ENCODE data around the gene KRT2. TPM values are rescaled to one million over a fixed set of nuclear protein-coding genes. Genes with fewer than 3 reads are reported as not detected.

The KRT2 gene
- total RNA-seq, 2 donors from 2014 or later, result not detected

DNA sequence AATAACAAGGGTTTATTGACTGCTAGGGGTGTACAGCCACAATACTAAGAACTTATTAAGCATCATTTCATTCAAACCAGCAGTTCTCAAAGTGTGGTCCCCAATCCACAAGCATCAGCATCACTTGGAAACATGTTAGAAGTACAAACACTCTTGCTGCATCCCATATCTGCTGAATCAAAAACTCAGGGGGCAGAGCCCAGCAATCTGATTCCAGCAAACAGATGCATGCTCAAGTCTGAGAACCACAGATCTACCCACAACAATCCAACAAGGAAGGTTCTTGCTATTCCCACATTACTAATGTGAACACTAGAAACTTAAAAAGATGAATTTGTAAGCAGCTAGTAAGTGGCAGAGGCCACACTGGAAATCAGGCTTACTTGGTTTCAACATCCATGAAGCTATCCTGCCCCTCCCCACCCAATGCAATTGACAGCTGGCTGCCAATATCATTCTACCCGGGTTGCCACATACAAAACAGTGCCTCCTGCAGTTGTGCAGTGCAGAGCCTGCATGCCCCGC, 45.1 kb upstream of the KRT2 start:
- intact Hi-C loops (cut with DNase I), result no loop called here
- no peak overlapping the region for H3K4me3 ChIP-seq

GRCh38 chr12:52696588-52696987, 44.6 kb upstream of the KRT2 start:
- no peak for ATAC-seq

More for the DNA sequence above, 45.1 kb upstream of the KRT2 start:
- peaks cover 21% of the 10 kb centered on the region for H3K4me1 ChIP-seq
- no peaks in the 10 kb centered on the region for H3K9me3 ChIP-seq
- ATAC-seq (no peak), DNase-seq (no peak)
- WGBS, 2 donors, result 8 to 55% methylated on average over 1 to 2 of the region's 2 CpGs
- no peak overlapping the region for H3K27ac ChIP-seq
- H3K36me3 ChIP-seq (replicated peaks in 1 of 2; ENCODE audit: insufficient read depth in 1 of 2, low read depth in 2 of 2), result no peaks in the 10 kb centered on the region
- H3K27me3 ChIP-seq, result no peaks in the 10 kb centered on the region
- TF ChIP-seq POLR2A (IDR thresholded peaks at IDR 0.05) (no peak), CTCF (IDR thresholded peaks at IDR 0.05) (no peak)

DNA sequence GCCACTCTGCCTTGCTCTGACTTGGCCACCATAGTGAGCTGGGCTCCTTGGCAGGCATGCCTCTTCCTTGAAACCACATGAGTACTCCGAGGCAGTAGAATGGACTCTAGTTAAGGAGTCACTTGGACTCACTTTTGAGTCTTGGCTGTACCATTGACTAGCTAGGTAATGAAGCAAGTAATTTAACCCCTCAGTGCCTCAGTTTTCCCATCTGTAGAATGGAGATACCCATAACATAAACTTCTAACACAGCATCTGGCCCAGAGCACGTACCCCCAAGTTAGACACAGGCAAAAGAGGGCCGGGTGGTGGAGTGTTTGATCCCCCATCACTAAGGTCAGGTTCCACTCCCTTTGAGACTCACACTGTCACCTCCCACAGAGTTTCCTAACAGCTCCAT, 43.0 kb upstream of the KRT2 start:
- DNase-seq (no peak), ATAC-seq (no peak)
- peaks cover 24% of the 10 kb centered on the region for H3K4me1 ChIP-seq
- intact Hi-C loops (cut with DNase I), result no loop called here
- no peak overlapping the region for H3K27ac ChIP-seq
- no peaks in the 10 kb centered on the region for H3K9me3 ChIP-seq
- H3K27me3 ChIP-seq, result no peaks in the 10 kb centered on the region
- WGBS, 2 donors, result 74 to 77% methylated on average over 3 of the region's 3 CpGs
- H3K4me3 ChIP-seq, result no peak overlapping the region
- H3K36me3 ChIP-seq (replicated peaks in 1 of 2; ENCODE audit: insufficient read depth in 1 of 2, low read depth in 2 of 2), result no peaks in the 10 kb centered on the region
- no peak for TF ChIP-seq CTCF (IDR thresholded peaks at IDR 0.05)

More at GRCh38 chr12:52696588-52696987, 44.6 kb upstream of the KRT2 start:
- H3K36me3 ChIP-seq (replicated peaks in 1 of 2; ENCODE audit: insufficient read depth in 1 of 2, low read depth in 2 of 2), result no peaks in the 10 kb centered on the region
- intact Hi-C loops (cut with DNase I), result no loop called here
- no peaks in the 10 kb centered on the region for H3K9me3 ChIP-seq
- no peak overlapping the region for H3K27ac ChIP-seq
- TF ChIP-seq POLR2A (IDR thresholded peaks at IDR 0.05), result no peak
- TF ChIP-seq CTCF (IDR thresholded peaks at IDR 0.05), result no peak
- no peaks in the 10 kb centered on the region for H3K27me3 ChIP-seq
- no peak for DNase-seq
- 45 to 51% methylated on average over 3 of the region's 3 CpGs for WGBS, 2 donors
- H3K4me1 ChIP-seq, result peaks cover 21% of the 10 kb centered on the region
- no peak overlapping the region for H3K4me3 ChIP-seq

- Histone ChIP-seq H3K4me3 (no peak overlapping the region), H3K27me3 (no peaks in the 10 kb centered on the region), H3K9me3 (no peaks in the 10 kb centered on the region), H3K36me3 (replicated peaks in 1 of 2; ENCODE audit: insufficient read depth in 1 of 2, low read depth in 2 of 2) (no peaks in the 10 kb centered on the region), H3K27ac (no peak overlapping the region), H3K4me1 (peaks cover 15% of the 10 kb centered on the region)
- no peak for ATAC-seq
- TF ChIP-seq CTCF (IDR thresholded peaks at IDR 0.05) (no peak), POLR2A (IDR thresholded peaks at IDR 0.05) (no peak)
- 77 to 81% methylated on average over 6 of the region's 6 CpGs for WGBS, 2 donors
- intact Hi-C loops (cut with DNase I), result no loop called here
- DNase-seq, result no peak
Measured at GRCh38 chr12:52694151-52694550, 42.1 kb upstream of the KRT2 start.

DNA sequence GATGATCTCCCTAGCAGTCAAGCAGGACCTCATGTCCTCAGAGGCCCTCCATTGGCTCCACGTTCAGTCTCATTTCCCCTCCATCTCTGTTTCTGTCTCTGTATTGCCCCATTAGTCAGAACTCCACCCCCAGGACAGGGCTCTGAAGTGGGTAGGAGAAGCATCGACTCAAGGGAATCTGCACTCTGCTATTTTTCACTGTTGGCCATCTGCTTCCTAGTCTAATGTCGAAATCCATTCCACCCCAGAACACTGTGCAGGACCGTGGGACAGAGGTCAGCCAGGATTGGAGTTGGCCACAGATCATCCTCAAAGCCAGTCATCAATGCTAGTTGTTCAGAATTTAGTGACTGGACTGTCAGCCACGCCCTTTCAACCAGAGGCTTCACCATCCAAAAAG, 41.2 kb upstream of the KRT2 start:
- ATAC-seq (no peak), DNase-seq (no peak)
- intact Hi-C loops (cut with DNase I), result no loop called here
- TF ChIP-seq CTCF (IDR thresholded peaks at IDR 0.05) (no peak), POLR2A (IDR thresholded peaks at IDR 0.05) (no peak)
- Histone ChIP-seq H3K4me1 (peaks cover 8% of the 10 kb centered on the region), H3K4me3 (no peak overlapping the region), H3K27ac (no peak overlapping the region), H3K27me3 (no peaks in the 10 kb centered on the region), H3K36me3 (replicated peaks in 1 of 2; ENCODE audit: insufficient read depth in 1 of 2, low read depth in 2 of 2) (no peaks in the 10 kb centered on the region), H3K9me3 (no peaks in the 10 kb centered on the region)
- WGBS, 2 donors, result 55 to 65% methylated on average over 5 of the region's 5 CpGs

Measured in body of pancreas (tissue), 4 donors.